ENCODE data around the gene CNPY2.

DNA sequence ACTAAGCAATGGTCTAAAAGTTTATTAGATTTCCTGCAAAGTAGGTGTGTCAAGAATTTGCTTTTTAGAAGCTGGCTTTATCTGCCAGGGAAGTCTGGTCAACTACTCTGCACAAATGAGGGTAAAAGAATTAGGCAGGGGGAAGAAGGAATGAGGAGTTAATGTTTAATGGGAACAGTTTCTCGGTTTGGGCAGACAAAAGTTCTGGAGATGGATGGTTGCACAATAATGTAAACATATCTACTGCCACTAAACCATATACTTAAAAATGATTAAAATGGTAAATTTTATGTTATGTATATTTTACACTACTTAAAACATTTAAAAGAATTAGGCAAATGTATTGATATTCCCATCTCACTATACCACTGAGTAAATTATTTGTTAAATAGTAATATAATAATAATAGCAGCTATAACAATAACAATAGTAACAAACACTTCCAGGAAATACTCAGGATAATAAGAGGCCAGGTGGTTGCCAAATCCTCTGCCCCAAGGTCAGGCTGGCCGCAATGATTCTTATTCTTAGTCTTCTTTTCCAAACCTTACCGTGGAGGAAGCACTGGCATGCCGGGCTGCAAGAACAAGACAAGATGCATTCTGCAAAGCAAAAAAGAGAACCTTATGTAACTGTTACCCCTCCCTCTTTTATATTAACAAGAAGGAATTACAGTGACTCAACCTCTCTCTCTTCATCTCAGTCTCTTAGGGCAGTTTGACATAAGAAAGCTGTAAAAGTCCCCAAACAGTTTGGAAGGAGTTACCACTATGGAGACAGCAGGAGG lies 29.6 kb downstream of the CNPY2 start:
- no peak for TF ChIP-seq ZFP3 (CRISPR knock-in tag; IDR thresholded peaks at IDR 0.05)
- no peak for TF ChIP-seq ZNF565 (CRISPR knock-in tag; conservative IDR thresholded peaks at IDR 0.05; ENCODE audit: low read depth)
- TF ChIP-seq RARB (CRISPR knock-in tag; IDR thresholded peaks at IDR 0.05) = no peak
